NCI-H510A treated with DMSO at 0.1 percent for 48 hours (cell line): ENCODE results near the gene MAML3.

Experiments
- DNase-seq: peaks from one replicate; lab custom pipeline; 2025; lab: John Stamatoyannopoulos, UW

The MAML3 gene

GRCh38 chr4:139809757-139810140 lies 344.2 kb downstream of the MAML3 start:
- DNase-seq = no peak

- peak; percentile 18 for DNase-seq
Measured at GRCh38 chr4:139808808-139809756, 344.9 kb downstream of the MAML3 start.

DNA sequence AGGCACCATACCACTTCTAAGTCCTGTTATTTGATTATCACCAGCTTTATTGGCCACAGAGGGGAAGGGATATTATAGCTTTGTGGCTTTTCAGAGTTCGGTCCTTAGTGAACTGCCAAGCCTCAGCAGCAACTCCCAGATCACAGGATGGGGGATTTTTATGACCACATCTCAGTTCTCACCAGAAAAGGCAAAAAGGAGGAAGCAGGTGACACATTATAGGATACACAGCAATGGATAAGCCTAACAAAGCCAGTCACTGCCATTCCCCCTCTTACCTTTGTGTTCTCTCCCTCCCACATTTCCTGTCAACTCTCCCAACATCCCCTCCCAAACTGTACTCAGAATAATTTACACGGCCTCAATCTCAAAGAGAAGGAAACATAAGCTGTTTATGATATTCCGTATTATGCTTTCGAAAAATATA lies 345.6 kb downstream of the MAML3 start:
- peak; percentile 21 for DNase-seq

DNA sequence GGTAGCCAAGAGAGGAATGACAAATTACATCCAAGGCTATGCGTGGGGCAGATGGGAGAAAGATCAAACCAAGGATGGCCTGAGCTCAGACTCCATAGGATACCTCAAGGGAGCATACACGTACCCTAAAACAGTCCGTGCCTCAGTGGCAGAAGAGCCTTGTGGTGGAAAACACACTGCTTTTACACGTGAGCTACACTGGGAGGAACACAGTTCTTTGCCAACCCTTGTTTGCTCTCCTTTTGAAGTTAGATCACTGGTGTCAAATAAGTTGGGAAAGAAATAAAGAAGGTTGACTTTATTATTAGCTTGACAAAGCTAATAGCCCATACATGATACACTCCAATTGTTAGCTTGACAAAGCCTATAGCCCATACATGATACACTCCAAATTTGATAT lies 346.5 kb downstream of the MAML3 start:
- DNase-seq = no peak

GRCh38 chr4:139806929-139807328 lies 347.1 kb downstream of the MAML3 start:
- DNase-seq = no peak

DNA sequence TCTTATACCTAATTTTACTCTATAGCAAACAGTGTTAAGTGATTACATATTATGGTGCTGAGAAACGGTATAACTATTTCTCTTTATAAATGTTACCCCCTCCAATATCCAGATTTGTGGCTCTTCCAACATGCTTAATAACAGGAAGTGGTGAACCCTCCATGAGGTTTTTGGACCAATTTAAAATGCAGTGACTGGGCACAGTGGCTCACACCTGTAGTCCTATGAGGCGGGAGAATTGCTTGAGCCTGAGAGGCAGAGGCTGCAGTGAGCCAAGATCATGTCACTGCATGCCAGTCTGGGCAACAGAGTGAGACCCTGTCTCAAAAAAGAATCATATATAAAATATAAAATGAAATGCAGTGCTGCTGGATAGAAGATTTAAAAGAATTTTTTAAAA lies 351.1 kb downstream of the MAML3 start:
- DNase-seq = no peak

GRCh38 chr4:139802488-139802887 lies 351.5 kb downstream of the MAML3 start:
- DNase-seq = no peak

GRCh38 chr4:139801895-139802294 lies 352.1 kb downstream of the MAML3 start:
- DNase-seq = no peak

DNA sequence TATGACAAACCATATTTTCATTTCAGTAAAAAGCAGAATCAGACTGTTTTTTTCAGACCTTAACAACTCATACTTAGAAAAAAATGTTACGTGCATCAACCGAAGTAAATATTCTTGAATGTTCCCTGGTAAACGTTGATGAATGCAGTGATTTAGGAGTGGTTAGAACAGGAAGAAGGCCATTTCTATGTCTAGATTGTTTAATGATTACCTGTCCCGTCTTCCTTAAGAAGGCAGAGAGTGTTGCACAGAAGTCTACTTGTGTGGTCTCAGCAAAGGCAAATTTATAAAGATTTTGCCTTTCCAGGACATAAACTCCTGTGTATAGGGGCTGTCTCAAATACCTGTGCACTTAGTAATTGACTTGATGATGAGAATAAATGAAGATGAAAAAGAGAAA lies 353.9 kb downstream of the MAML3 start:
- DNase-seq = no peak

- no peak for DNase-seq
Measured at GRCh38 chr4:139799615-139800014, 354.4 kb downstream of the MAML3 start.

GRCh38 chr4:139798456-139798855 lies 355.5 kb downstream of the MAML3 start:
- no peak for DNase-seq

GRCh38 chr4:139797287-139797686 lies 356.7 kb downstream of the MAML3 start:
- no peak for DNase-seq

DNA sequence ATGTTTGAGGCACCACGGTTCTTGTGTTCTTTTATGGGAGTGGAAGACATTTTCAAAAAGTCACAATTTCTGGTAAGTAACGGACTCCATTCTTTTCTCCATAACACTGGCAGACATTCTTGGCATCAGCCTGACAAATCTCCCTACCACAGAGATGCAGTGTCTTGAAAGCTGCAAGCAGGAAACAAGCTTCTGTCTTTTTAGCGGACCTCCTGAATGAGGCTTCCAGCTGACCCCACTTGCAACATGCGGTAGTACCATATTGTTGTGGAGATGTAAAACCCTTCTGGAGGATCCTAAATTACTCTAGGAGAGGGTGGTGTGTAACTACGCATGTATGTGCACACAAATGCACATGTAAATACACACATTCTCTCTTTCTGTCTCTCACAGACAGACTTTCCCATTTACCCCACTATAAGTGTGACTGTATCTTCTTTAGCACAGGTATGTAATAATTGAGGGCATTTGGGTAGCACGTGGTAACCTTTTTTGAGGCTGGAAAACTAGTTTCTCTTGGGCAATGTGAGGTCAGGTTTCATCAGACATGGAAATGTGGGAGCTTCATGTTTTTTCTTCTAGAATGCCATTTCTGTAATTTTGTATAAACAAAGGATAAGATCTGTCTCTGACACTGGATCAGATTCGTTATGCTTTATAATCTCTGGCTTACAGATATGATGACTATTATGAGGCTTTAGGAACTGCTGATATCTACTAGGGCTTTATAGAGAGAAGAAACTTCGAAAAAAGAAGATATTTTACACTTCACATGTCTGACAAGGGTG lies 358.3 kb downstream of the MAML3 start:
- no peak for DNase-seq

DNA sequence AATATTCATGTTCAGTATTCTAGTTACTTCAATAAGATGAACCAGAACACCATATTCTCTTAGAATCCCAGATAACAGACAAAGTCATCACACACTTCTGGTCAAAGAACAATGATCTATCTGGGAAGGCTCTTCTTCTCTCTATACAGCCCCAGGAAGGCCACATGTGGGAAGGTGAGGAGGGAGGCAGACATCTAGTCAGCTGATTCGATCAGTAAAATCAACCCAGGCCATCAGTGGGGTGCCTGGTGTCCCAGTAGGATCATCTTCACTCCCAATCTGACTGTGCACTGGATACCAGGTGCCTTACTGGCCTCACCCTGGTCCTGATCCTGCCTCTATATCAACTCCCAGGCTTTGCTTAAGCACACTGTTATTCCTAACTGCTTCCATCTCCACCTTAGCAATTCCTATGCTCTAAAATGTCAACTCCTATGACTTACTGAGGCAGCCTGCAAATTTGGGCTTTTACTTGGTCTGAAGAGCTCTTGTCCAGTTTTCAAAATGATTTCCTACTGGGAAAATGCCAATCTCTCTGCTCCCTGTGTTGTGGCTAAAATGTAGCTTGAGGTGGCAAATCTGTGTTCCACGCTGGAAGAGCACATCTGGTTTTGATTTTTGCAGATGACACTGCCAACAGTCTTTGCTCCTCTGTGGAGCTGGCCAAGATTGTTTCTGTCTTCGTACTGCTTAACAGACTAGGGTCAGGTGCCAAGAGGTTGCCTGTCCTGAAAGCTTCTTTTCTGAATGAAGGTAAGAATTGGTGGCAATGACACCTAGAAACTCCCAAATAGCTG lies 359.6 kb downstream of the MAML3 start:
- DNase-seq = no peak

- no peak for DNase-seq
Measured at GRCh38 chr4:139791681-139792080, 362.3 kb downstream of the MAML3 start.

- no peak for DNase-seq
Measured at GRCh38 chr4:139790291-139790690, 363.7 kb downstream of the MAML3 start.

DNA sequence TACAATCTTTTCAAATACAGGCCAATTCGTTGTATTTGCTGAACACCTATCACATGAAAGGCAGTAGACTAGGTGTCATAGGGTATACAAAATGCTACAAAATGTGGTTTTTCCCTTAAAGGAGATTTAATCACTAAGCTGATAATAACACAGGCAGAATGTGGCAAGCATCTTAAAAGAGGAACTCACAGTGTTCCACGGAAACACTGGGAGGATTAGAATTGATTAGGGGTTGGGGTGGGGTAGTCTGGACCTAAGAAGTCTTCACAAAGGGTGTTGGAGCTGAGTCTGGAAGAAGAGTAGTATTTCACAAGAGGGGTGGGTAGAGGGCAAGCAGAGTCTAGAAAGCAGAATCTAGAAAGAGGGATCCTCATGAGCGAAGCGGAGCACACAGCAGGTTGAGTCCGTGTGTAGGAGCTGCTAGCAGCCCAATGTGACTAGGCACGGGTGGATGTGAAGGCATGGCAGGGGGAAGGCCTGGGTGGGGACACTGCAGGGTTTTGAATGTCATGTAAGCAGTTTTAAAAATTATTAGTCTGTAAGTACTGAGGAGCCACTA lies 364.8 kb downstream of the MAML3 start:
- no peak for DNase-seq

DNA sequence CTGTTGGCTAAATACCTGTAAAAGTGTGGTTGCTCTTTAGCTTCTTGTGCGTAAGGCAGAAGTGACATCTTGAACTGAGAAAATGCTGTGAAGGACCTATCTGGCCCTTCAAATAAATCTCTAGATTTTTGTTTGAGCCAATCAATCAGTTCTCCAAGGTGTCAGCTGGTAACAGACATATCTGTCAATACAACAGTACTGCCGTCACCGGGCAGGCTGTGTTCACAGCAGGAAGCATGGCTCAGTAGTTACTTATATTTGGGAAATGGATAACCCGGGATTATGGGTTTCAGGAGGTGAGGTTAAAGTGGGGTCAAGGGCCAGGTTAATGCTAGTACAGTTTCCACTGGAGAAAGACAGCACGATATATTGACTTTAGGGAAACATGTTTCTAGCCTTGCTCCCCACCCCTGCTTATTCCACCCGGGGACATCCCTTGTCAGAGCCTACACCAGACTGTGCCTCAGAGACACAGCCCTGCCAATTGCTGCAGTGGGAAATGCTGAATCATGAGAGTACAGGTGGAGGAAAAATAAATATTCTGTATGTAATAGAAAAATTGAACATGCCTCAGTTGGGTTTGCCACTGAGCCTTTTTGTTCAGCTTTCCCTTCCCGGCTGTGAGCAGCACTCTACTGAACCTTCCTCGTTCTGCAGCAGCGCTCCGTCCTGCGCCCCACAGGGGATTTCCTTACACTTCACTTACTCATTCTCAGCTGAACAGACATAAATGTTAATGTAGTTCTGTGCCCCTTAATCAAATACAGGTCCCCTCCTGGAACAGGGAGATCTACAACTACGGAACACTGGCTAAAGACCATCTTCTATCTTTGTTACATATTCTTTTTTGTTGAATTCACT lies 367.3 kb downstream of the MAML3 start:
- DNase-seq = no peak

GRCh38 chr4:139785356-139785755 lies 368.6 kb downstream of the MAML3 start:
- no peak for DNase-seq

GRCh38 chr4:139783741-139784484 lies 370.1 kb downstream of the MAML3 start:
- no peak for DNase-seq
